NCI-H146 treated with DMSO at 0.1 percent for 48 hours (cell line): ENCODE results near the gene MPPE1.
"Not testable (repeated sequence)": the region's sequence is repeated elsewhere in the genome, so short reads cannot be mapped to it uniquely, and the experiment has no call there.

Experiments
- DNase-seq: peaks from one replicate; lab custom pipeline; 2025; ENCODE audit not compliant: unreplicated experiment; lab: John Stamatoyannopoulos, UW

MPPE1 gene

DNA sequence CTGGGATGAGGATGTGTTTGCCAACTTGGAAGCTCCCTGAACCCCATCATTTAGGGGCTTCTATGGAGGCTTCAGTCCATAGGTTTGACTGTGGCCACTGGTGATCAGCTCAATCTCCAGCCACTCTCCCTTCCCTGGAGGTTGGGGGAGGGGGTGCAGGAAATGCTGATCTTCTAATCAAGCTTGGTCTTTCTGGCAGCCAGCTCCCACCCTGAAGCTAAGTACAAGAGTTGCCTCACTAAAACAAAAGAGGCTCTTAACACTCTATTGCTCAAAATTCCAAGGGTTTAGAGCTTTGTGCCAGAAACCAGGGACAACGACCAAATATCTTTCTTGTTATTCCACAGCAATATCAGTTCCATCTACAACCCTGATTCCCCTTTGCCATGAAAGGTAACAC lies 19.4 kb upstream of the MPPE1 start:
- DNase-seq = no peak

DNA sequence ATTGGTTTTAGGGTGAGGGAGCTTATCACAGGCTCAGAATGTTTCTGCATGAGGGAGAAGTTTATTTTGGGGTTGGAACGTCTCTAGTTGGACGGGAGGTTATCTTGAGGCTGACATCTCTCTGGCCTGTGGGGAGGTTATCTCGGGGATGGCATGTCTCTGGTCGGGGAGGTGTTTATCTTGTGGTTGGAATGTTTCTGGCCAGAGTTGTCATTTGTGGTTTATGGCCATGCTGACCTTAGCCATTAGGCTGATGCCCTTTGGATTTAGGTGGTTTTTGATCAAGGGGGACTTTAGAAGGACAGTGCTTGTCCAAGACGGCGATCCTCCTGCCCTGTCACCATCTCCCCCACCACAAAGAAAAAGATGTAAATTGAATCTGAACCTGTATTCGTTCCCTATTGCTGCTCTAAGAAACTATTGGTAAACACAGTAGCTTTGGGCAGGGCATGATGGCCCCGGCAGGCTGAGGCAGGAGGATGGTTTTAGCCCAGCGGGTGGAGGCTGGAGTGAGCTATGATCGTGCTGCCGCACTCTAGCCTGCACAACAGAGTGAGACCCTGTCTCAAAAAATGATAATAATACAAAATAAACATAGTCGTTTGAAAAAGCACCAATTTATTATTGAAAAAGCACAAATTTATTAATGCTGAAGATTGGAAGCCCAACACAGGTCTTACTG lies 17.8 kb upstream of the MPPE1 start:
- no peak for DNase-seq

DNA sequence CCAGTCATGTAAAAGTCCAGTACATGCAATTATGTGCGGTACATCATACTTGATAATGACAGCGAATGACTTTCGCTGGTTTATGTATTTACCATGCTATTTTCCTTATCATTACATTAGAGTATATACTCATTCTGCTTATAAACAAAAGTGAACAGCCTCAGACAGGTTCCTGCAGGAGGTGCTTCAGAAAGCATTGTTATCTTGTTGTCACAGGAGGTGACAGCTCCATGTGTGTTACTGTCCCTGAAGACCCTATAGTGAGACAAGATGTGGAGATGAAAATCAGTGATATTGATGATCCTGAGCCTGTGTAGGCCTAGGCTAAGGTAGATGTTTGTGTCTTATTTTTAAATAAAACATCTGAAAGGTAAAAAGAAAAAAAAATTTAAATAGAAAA lies 15.3 kb upstream of the MPPE1 start:
- DNase-seq = no peak

DNA sequence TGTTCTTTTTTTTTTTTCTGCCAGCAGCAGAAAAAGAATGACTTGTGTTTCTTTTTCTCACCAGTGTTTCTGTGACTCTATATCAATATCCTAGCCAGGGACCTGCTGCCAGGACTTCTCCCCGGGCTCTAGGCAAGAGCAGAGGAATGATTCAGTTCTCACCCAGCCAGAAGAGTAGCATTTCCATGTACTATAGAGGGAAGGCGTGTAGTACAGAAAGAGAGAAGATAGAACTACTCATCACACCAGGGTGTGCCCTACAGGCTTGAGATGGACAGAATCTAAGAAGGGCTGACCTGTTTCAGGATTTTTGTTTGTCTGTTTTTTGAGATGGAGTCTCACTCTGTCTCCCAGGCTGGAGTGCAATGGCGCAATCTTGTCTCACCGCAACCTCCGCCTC lies 11.4 kb upstream of the MPPE1 start:
- not testable (repeated sequence) for DNase-seq

DNA sequence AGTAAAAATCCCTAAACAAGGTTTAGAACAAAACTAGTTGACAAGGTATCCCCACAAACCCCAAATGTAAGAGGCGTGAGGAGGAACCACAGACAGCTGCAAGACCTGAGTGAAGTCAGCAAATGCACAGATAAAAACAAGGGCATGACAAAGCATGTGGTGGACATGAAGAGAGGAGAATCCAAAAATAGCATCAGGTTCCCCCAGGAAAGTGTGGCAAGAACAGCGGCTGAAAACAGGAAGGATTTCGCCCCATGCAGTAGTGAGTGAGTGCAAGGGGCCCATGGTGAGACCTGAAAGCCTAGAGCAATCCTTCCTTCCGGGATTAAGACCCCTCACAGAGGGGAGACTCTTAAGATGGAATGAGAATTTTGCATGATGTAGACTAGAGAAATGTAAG lies 8.8 kb upstream of the MPPE1 start:
- not testable (repeated sequence) for DNase-seq

DNA sequence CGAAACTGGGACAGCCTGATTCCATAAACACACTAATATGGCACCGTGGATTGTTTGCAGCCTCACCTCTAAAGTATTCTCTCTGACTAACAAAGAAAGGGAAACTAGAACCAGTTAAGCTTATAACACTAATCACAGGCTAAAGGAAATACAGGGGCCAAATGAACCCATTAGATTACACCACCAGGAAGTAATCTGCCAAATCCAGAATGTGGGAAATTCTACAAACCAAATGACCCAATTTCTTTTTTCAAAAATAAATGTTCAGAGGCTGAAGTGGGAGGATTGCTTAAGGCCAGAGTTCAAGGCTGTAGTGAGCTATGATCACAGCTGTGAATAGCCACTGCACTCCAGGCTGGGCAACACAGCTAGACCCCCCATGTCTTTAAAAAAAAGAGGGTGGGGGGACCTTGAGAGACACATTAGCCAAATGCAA lies 1.5 kb upstream of the MPPE1 start:
- no peak for DNase-seq

DNA sequence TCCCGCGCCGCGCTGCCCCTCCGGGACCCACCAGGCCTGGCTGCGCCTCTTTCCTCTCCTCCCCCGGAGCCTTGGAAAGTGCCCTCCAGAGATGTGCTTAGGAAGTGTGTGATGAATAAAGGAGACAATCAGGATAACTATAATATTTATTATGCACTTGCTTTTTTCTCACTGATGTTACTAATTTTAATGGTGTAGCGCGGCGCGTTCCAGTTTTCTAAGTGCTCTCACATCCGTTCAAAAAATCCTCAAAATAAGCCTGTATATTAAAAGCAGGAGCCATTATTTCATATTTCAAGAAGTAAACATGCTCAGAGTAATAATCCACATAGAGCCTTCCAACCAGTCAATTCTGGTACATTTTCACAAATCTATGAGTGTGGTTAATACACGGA lies 941 bp upstream of the MPPE1 start:
- DNase-seq = no peak

DNA sequence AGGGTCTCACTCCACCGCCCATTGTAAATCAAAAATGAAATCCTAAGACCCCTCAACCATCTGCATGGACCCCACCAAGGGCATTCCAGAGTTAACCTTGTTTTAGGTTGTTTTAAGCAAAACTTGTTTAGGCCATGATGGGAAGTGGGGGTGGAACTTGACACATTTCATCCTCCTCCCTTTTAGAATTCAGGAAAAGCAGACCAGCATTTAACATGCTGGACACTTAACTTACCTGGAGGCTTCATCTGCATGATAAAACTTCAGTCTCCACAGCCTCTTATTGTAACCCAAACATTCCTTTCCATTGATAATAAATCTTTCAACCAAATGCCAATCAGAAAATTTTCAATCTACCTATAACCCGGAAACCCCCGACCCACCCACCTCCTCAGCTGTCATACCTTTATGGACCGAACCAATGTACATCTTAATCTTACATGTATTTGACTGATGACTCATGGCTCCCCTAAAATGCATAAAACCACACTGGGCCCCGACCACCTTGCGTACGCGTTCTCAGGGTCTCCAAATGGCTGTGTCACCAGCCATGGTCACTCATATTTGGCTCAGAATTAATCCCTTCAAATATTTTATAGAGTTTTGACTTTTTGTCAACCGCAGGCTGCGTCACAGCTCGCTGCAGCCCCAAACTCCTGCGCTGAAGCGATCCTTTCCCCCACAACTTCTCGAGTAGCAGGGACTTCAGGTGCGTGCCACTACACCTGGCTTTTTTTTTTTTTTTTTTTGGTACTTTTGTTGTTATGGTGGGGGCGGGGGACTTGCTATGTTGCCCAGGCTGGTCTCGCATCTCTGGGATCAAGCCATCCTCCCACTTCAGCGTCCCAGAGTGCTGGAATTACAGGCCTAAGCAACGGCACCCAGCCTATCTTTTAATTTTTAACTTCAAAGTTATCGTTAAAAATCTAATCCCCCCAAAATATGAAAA lies 917 bp downstream of the MPPE1 start:
- DNase-seq = no peak

DNA sequence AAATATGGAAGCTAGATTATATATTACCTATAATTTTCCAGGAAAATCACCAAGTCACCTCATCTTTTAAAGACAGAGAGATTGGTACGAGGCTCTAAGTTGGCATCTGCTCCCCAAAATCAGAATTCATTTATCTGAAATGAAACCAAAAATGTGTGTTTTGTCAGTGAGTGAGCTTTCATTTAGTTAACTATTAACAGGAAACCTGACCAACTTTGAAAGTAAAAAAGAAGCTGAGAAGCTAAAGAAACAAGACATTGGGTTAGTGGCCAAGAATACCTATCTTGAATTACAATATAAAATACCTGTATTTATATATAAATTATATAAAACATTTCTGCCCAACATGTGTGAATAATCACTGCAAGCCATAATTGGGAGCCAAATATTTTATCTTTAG lies 1.9 kb downstream of the MPPE1 start:
- DNase-seq = no peak

DNA sequence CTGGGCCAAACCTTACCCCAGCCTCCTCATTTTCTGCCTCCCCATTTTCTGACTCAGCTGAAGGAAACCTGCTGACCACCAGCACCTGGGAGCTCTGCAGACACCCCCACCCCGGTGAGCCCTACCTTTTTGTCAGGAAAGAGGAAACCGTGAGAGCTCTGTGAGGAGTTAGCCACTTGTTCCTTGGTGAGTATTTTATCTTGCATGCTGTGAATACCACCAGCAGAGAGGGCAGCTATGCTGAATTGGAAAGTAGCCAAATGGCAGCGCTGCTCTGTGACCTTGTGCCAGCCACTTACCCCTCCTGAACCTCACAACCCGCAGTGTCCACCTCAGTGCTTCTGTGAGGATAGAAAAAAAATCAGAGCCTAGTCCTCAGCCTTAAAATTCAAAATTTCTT lies 2.5 kb downstream of the MPPE1 start:
- no peak for DNase-seq

DNA sequence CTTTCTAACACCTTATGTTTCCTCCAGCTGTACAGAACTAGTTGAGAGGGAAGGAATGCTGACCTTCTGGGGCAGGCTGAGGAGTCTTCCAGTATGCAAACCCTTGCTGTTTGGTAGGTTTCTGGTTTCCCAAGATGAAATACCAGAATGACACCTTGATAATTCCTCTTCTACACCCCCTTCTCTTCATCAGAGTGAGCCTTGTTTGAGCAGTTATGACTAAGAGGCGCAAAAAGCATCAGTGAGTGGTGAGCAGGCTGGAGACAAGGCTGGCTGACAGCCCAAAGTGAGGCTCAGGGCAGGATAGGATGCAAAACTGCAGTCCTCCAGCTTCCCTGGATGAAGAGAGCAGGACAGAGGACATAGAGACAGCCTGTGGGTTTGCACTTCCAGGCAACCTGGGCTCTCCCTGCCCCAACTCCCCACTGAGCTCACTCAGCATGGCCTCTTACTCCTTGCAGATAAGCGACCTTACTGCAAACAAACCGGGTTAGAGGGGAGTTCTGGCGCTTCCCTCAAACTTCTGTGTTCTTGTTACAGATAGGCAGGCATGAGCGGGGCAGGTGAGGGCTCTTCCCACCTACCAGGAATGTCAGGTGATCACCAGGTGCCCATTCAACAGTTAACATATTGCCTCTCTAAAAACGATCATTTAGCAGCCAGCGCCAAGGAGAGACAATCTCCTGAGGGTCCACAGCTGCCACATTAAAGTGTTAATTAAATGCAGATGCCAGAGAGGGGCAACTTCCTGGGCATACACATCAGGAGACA lies 5.4 kb downstream of the MPPE1 start:
- peak; percentile 90 for DNase-seq

DNA sequence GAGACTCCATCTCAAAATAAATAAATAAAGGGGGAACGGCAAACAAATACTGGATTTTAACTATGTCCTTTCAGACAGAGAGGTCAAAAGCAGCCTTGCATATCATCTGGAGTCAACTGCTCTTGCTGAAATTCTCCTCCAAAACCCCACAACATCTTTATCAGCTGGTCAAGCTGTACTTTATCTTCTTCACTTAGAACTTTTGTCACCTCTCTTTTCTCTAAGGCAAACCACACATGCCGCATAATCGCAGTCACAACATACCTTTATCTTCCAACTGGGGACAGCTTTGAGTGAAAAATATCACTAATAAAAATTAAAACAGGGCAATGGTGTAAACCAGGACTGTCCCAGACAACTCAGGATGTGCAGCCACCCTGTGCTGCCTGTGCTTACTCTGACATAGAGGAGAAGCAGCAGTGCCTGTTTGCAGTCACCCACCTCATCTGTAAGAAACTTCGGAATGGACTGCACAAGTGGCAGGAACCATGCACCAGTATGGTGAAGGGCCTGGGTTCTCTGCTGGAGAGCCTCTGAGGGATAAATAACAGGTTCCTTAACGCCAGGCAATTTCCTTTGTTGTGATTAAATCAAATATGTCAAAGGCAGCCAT lies 6.2 kb downstream of the MPPE1 start:
- DNase-seq = no peak

DNA sequence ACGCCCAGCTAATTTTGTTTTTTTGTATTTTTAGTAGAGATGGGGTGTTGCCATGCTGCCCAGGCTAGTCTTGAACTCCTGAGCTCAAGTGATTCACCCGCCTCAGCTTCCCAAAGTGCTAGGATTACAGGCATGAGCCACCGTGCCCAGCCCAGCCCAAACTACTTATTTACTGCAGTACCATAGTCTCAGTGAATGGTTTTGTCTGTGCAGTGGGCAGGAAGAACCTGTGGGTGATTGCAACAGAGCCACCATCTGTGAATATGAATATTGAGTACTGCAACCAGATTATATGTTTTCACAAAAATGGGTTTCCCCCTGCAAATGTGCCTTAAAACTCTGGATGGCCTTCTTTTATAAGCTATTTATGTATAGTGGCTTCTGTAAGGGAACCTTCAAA lies 9.1 kb downstream of the MPPE1 start:
- no peak for DNase-seq

DNA sequence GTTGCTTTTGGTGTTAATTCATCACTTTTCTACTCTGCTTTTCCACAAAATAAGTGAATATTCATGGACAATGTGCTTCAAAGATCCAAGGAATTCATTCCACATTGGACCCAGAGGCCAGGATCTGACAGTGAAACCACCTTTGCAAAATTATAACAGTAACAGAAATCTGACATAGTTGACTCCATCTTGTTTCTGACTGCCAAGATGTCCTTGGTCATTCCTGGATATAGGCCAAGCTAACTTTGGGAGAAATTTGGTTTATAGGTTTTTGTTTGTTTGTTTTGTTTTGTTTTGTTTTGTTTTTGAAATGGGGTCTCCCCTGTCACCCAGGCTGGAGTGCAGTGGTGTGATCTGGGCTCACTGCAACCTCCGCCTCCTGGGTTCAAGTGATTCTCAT lies 10.3 kb downstream of the MPPE1 start:
- no peak for DNase-seq

GRCh38 chr18:11892438-11892837 lies 15.7 kb downstream of the MPPE1 start:
- not testable (repeated sequence) for DNase-seq

DNA sequence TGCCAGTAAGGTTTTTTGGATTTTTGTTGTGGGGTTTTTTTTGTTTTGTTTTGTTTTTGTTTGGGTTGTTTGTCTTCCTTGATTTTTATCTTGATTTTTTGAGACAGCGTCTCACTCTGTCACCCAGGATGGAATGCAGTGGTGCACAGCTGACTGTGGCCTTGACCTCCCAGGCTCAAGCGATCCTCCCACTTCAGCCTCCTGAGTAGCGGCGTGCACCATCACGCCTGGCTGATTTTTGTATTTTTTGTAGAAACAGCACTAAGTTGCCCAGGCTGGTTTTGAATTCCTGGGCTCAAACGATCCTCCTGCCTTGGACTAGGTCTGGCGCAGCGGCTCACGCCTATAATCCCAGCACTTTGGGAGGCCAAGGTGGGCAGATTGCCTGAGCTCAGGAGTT lies 16.4 kb downstream of the MPPE1 start:
- DNase-seq = no peak

DNA sequence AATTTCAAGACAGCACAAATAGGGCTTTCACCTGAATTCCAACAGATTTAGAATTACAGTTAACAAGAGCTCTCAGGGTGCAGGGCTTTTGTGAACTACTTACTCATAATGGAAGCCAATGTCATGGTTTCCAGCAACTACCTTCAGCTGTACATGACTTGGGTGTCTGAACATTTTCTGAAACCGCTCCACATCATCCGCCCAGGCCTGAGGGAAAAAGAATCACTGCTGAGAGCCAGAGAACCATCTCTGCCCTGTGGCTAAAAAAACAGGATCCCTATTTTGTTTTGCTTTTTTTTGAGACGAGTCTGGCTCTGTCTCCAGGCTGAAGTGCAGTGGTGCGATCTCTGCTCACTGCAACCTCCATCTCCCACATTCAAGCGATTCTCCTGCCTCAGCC lies 18.8 kb downstream of the MPPE1 start:
- no peak for DNase-seq

DNA sequence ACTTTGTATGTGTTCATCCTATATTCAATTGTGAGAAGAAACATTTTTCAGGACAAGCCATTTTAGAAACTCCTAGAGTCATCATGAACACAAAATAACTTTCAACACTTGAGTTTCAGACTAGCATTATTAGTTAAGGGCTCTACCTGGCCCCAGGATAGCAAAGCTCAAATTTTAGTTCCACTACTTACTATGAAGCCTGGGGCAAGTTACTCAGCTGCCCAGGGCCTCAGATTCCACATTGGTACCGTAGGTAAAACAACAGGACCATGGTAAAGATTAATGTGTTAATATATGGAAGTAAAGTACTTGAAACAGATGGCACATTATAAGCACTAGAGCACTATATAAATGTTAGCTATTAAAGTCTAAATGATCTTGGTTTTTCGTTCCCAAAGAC lies 19.4 kb downstream of the MPPE1 start:
- no peak for DNase-seq

DNA sequence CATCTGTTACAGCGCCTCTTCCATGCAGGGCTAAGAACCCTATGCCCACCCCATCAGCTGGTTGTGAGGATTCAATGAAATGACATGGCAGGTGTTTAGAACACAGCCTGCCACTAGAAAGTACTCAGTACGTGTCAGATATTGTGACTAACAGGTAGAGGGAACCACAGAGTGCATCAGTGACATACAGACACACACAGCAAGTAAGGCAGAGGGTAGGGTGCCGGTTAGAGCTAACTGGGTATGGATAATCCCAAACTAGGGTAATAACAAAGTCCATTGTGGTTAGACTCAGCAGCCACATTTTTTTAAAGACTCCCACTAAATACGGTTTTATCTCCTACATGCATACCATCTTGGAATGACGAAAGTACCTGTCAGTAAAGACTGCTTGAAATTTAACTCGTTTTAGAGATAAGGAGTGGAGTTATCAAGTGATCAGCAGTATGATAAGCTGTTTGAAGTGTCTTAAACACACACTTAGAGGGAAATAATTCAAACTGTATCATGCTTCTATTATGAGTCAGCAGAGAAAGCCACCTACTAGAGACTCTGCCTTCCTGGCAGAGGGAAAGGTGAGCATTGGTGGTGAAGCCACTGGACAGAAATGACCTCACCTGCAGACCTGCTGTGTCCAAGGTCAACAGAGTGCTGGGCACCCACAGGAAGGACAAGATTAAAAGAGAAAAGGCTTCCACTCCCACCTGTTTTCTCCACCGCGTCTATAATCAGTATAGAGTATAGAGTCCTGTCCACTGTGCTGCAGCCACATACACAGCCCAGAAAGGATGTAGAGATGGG lies 20.6 kb downstream of the MPPE1 start:
- no peak for DNase-seq

DNA sequence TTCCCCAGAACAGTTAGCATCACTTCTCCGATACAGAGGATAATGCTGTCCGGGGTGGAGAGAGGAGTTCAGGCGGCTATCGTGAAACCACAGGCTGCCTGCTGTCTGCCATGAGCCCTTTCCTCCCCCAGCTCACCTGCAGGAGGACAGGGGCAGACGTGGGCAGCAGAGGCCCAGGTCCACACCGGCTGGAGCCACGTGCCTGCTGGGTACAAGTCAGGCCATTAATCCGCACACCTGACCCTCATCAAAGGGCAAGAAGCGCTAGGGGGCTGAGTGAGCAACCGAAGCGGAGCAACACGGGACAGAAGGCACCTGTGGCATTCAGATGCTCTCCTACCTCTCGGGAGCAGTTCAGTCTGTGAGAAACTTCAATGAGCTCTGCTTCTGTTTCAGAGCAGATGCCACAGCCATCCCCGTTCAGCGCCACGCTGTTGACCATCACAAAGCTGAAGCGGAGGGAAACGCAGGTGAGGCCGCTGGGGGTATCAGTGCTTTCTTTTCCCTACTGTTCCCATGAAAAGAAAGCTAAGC lies 21.5 kb downstream of the MPPE1 start:
- DNase-seq = no peak
